ENCODE measurements around the gene GCSAM. TPM values are rescaled to one million over a fixed set of nuclear protein-coding genes. Genes with fewer than 3 reads are reported as not detected.
A peak's percentile ranks its signal among the peaks of the same experiment; 100 is the strongest.

Gene GCSAM
- total and polyA plus RNA-seq, 2 experiments from 2014 or later: 0.86 TPM; not detected in 1

- no peaks in the 10 kb centered on the region for H3K36me3 Mint-ChIP-seq (ENCODE audit: low read depth)
- peak within 1 kb of the TSS; percentile 81 for H3K27ac Mint-ChIP-seq
- DNase-seq (ENCODE audit: low spot score) (peak; percentile 96), ATAC-seq (peak; percentile 92)
- TF ChIP-seq CTCF (conservative IDR thresholded peaks at IDR 0.05; ENCODE audit: low read depth in 2 of 2): peak in 1 of 2 experiments; percentile 37; a peak in 3 of 4 replicates
- TF ChIP-seq ZNF114 (CRISPR knock-in tag; IDR thresholded peaks at IDR 0.05): no peak
- no peak for TF ChIP-seq NANOG (IDR thresholded peaks at IDR 0.05; ENCODE audit: borderline replicate concordance)
- no peak for TF ChIP-seq STAT1 (IDR thresholded peaks at IDR 0.05; ENCODE audit: unreplicated experiment)
- peak; percentile 84 for TF ChIP-seq POLR2AphosphoS5 (IDR thresholded peaks at IDR 0.05; ENCODE audit: low read depth)
- Histone ChIP-seq H2AFZ (peak within 1 kb of the TSS; percentile 96), H3K4me2 (peak within 1 kb of the TSS; percentile 96), H3K4me1 (ENCODE audit: insufficient read depth) (peaks cover 22% of the 10 kb centered on the region), H3K36me3 (ENCODE audit: insufficient read depth) (no peaks in the 10 kb centered on the region), H3K27me3 (ENCODE audit: insufficient read depth) (peaks cover 19% of the 10 kb centered on the region), H3K4me3 (peak within 1 kb of the TSS; percentile 94), H3K27ac (ENCODE audit: low read depth) (peak within 1 kb of the TSS; percentile 85; the same call in 1 of the 2 replicates), H4K20me1 (replicated peaks; ENCODE audit: insufficient read depth) (peaks cover 3% of the 10 kb centered on the region; the same call in 1 of the 2 replicates), H3K9me2 (ENCODE audit: insufficient read depth) (no peaks in the 10 kb centered on the region), H3K79me2 (replicated peaks; ENCODE audit: insufficient read depth) (peaks cover 41% of the 10 kb centered on the region), H3F3A (replicated peaks; ENCODE audit: low read depth) (peaks cover 5% of the 10 kb centered on the region; the same call in 1 of the 2 replicates)
- no peaks in the 10 kb centered on the region for H3K9me3 Mint-ChIP-seq
- H3K4me1 Mint-ChIP-seq: peaks cover 36% of the 10 kb centered on the region
- peaks cover 9% of the 10 kb centered on the region for H3K27me3 Mint-ChIP-seq (ENCODE audit: insufficient read depth, low read depth, poor library complexity)
- peak within 1 kb of the TSS; percentile 95 for H3K4me3 Mint-ChIP-seq
These were observed 46.8 kb downstream of the GCSAM start, which contains the start of gene C3orf52 for GRCh38 chr3:112086076-112086854. Gene C3orf52 (plus strand): TSS chr3:112086389. CDS start chr3:112086408, 19 bp downstream.

GRCh38 chr3:112085735-112086075, 47.3 kb downstream of the GCSAM start:
- peaks cover 3% of the 10 kb centered on the region; the same call in 1 of the 2 replicates for H4K20me1 ChIP-seq (replicated peaks; ENCODE audit: insufficient read depth)
- H3F3A ChIP-seq (replicated peaks; ENCODE audit: low read depth): peaks cover 5% of the 10 kb centered on the region; the same call in 1 of the 2 replicates
- Mint-ChIP-seq H3K36me3 (ENCODE audit: low read depth) (no peaks in the 10 kb centered on the region), H3K4me3 (peak overlapping the region; percentile 95), H3K9me3 (no peaks in the 10 kb centered on the region), H3K4me1 (peaks cover 32% of the 10 kb centered on the region), H3K27me3 (ENCODE audit: insufficient read depth, low read depth, poor library complexity) (peaks cover 9% of the 10 kb centered on the region), H3K27ac (no peak overlapping the region; the same call in 1 of the 2 replicates)
- no peak overlapping the region for H3K27ac ChIP-seq (ENCODE audit: low read depth)
- no peaks in the 10 kb centered on the region for H3K9me2 ChIP-seq (ENCODE audit: insufficient read depth)
- H3K36me3 ChIP-seq (ENCODE audit: insufficient read depth): no peaks in the 10 kb centered on the region
- peaks cover 22% of the 10 kb centered on the region for H3K4me1 ChIP-seq (ENCODE audit: insufficient read depth)
- H3K4me3 ChIP-seq: peak overlapping the region; percentile 94
- ATAC-seq (peak; percentile 7), DNase-seq (ENCODE audit: low spot score) (no peak)
- H3K27me3 ChIP-seq (ENCODE audit: insufficient read depth): peaks cover 19% of the 10 kb centered on the region
- H2AFZ ChIP-seq: peak overlapping the region; percentile 96
- peaks cover 35% of the 10 kb centered on the region for H3K79me2 ChIP-seq (replicated peaks; ENCODE audit: insufficient read depth)
- H3K4me2 ChIP-seq: peak overlapping the region; percentile 96
- TF ChIP-seq ETS1 (IDR thresholded peaks at IDR 0.05): no peak
- no peak for TF ChIP-seq CTCF (conservative IDR thresholded peaks at IDR 0.05; ENCODE audit: low read depth in 2 of 2)
- TF ChIP-seq ZNF114 (CRISPR knock-in tag; IDR thresholded peaks at IDR 0.05): no peak
- no peak for TF ChIP-seq EZH2phosphoT487 (IDR thresholded peaks at IDR 0.05; ENCODE audit: unreplicated experiment)
- TF ChIP-seq REST (IDR thresholded peaks at IDR 0.05; ENCODE audit: unreplicated experiment): no peak

All from GM23338 (cell line).